Measurements from ENCODE around the gene PITPNC1. TPM values are rescaled to one million over a fixed set of nuclear protein-coding genes. Genes with fewer than 3 reads are reported as not detected.

Gene PITPNC1
- total RNA-seq, 1 donor from 2014 or later = 13.0 TPM

GRCh38 chr17:67412941-67413340 lies 35.9 kb downstream of the PITPNC1 start:
- Histone ChIP-seq H3K4me3 (ENCODE audit: low read depth, low read length) (no peak overlapping the region), H3K27me3 (ENCODE audit: control insufficient read depth, insufficient read depth, low read length) (no peaks in the 10 kb centered on the region), H3K36me3 (ENCODE audit: control insufficient read depth, insufficient read depth, low read length) (no peaks in the 10 kb centered on the region)
- TF ChIP-seq CTCF (IDR thresholded peaks at IDR 0.05; ENCODE audit: insufficient read depth, low read length, poor library complexity, severe bottlenecking) = no peak
- DNase-seq (ENCODE audit: low read depth) = no peak

- H3K4me3 ChIP-seq (ENCODE audit: low read depth, low read length) = no peak overlapping the region
- no peaks in the 10 kb centered on the region for H3K27me3 ChIP-seq (ENCODE audit: control insufficient read depth, insufficient read depth, low read length)
- no peak for TF ChIP-seq CTCF (IDR thresholded peaks at IDR 0.05; ENCODE audit: insufficient read depth, low read length, poor library complexity, severe bottlenecking)
- DNase-seq (ENCODE audit: low read depth) = no peak
- H3K36me3 ChIP-seq (ENCODE audit: control insufficient read depth, insufficient read depth, low read length) = no peaks in the 10 kb centered on the region
Observed at GRCh38 chr17:67413388-67413787, 36.3 kb downstream of the PITPNC1 start.

GRCh38 chr17:67414130-67414529 lies 37.0 kb downstream of the PITPNC1 start:
- no peak for DNase-seq (ENCODE audit: low read depth)
- no peak for TF ChIP-seq CTCF (IDR thresholded peaks at IDR 0.05; ENCODE audit: insufficient read depth, low read length, poor library complexity, severe bottlenecking)
- Histone ChIP-seq H3K4me3 (ENCODE audit: low read depth, low read length) (no peak overlapping the region), H3K36me3 (ENCODE audit: control insufficient read depth, insufficient read depth, low read length) (no peaks in the 10 kb centered on the region), H3K27me3 (ENCODE audit: control insufficient read depth, insufficient read depth, low read length) (no peaks in the 10 kb centered on the region)

- no peak overlapping the region for H3K4me3 ChIP-seq (ENCODE audit: low read depth, low read length)
- no peaks in the 10 kb centered on the region for H3K36me3 ChIP-seq (ENCODE audit: control insufficient read depth, insufficient read depth, low read length)
- H3K27me3 ChIP-seq (ENCODE audit: control insufficient read depth, insufficient read depth, low read length) = no peaks in the 10 kb centered on the region
- no peak for DNase-seq (ENCODE audit: low read depth)
- no peak for TF ChIP-seq CTCF (IDR thresholded peaks at IDR 0.05; ENCODE audit: insufficient read depth, low read length, poor library complexity, severe bottlenecking)
Observed at GRCh38 chr17:67414559-67414958, 37.5 kb downstream of the PITPNC1 start.

- H3K27me3 ChIP-seq (ENCODE audit: control insufficient read depth, insufficient read depth, low read length) = no peaks in the 10 kb centered on the region
- no peak for DNase-seq (ENCODE audit: low read depth)
- no peaks in the 10 kb centered on the region for H3K36me3 ChIP-seq (ENCODE audit: control insufficient read depth, insufficient read depth, low read length)
- no peak for TF ChIP-seq CTCF (IDR thresholded peaks at IDR 0.05; ENCODE audit: insufficient read depth, low read length, poor library complexity, severe bottlenecking)
- no peak overlapping the region for H3K4me3 ChIP-seq (ENCODE audit: low read depth, low read length)
Observed at GRCh38 chr17:67415291-67415690, 38.2 kb downstream of the PITPNC1 start.

GRCh38 chr17:67417507-67417906 lies 40.4 kb downstream of the PITPNC1 start:
- Histone ChIP-seq H3K27me3 (ENCODE audit: control insufficient read depth, insufficient read depth, low read length) (no peaks in the 10 kb centered on the region), H3K36me3 (ENCODE audit: control insufficient read depth, insufficient read depth, low read length) (no peaks in the 10 kb centered on the region), H3K4me3 (ENCODE audit: low read depth, low read length) (no peak overlapping the region)
- no peak for DNase-seq (ENCODE audit: low read depth)
- no peak for TF ChIP-seq CTCF (IDR thresholded peaks at IDR 0.05; ENCODE audit: insufficient read depth, low read length, poor library complexity, severe bottlenecking)

Data from kidney epithelial cell (primary cell).